ENCODE results near the gene C3orf62.

Gene C3orf62

GRCh38 chr3:49310677-49311076 is 33.6 kb upstream of the C3orf62 start:
- DNase-seq = no peak
- no peaks in the 10 kb centered on the region for H3K4me1 ChIP-seq
- no peak overlapping the region for H3K4me3 ChIP-seq (ENCODE audit: low read depth, low read length)
- no peaks in the 10 kb centered on the region for H3K9me3 ChIP-seq
- no peak for TF ChIP-seq CTCF (IDR thresholded peaks at IDR 0.05; ENCODE audit: low read depth, low read length)
- no peaks in the 10 kb centered on the region for H3K36me3 ChIP-seq
- H3K27me3 ChIP-seq = no peaks in the 10 kb centered on the region

- no peak overlapping the region for H3K4me3 ChIP-seq (ENCODE audit: low read depth, low read length)
- H3K36me3 ChIP-seq = no peaks in the 10 kb centered on the region
- DNase-seq = no peak
- no peaks in the 10 kb centered on the region for H3K4me1 ChIP-seq
- TF ChIP-seq CTCF (IDR thresholded peaks at IDR 0.05; ENCODE audit: low read depth, low read length) = no peak
- no peaks in the 10 kb centered on the region for H3K27me3 ChIP-seq
- no peaks in the 10 kb centered on the region for H3K9me3 ChIP-seq
These were observed 28.6 kb upstream of the C3orf62 start for GRCh38 chr3:49305608-49306007.

GRCh38 chr3:49302613-49303012 is 25.6 kb upstream of the C3orf62 start:
- H3K4me1 ChIP-seq = no peaks in the 10 kb centered on the region
- no peak for TF ChIP-seq CTCF (IDR thresholded peaks at IDR 0.05; ENCODE audit: low read depth, low read length)
- H3K9me3 ChIP-seq = no peaks in the 10 kb centered on the region
- no peak overlapping the region for H3K4me3 ChIP-seq (ENCODE audit: low read depth, low read length)
- no peak for DNase-seq
- H3K27me3 ChIP-seq = no peaks in the 10 kb centered on the region
- peaks cover 4% of the 10 kb centered on the region; the same call in 1 of the 2 replicates for H3K36me3 ChIP-seq

GRCh38 chr3:49300595-49300994 is 23.6 kb upstream of the C3orf62 start:
- no peak for TF ChIP-seq CTCF (IDR thresholded peaks at IDR 0.05; ENCODE audit: low read depth, low read length)
- no peaks in the 10 kb centered on the region for H3K9me3 ChIP-seq
- no peak for DNase-seq
- H3K4me3 ChIP-seq (ENCODE audit: low read depth, low read length) = no peak overlapping the region
- H3K4me1 ChIP-seq = no peaks in the 10 kb centered on the region
- no peaks in the 10 kb centered on the region for H3K27me3 ChIP-seq
- peaks cover 5% of the 10 kb centered on the region; the same call in 1 of the 2 replicates for H3K36me3 ChIP-seq

- Histone ChIP-seq H3K36me3 (peaks cover 16% of the 10 kb centered on the region), H3K9me3 (no peaks in the 10 kb centered on the region), H3K4me3 (ENCODE audit: low read depth, low read length) (no peak overlapping the region), H3K4me1 (no peaks in the 10 kb centered on the region), H3K27me3 (no peaks in the 10 kb centered on the region)
- DNase-seq = no peak
- TF ChIP-seq CTCF (IDR thresholded peaks at IDR 0.05; ENCODE audit: low read depth, low read length) = no peak
These were observed 21.5 kb upstream of the C3orf62 start for GRCh38 chr3:49298511-49298910.

GRCh38 chr3:49296781-49297411 is 19.9 kb upstream of the C3orf62 start:
- H3K36me3 ChIP-seq = peaks cover 16% of the 10 kb centered on the region
- H3K4me1 ChIP-seq = no peaks in the 10 kb centered on the region
- TF ChIP-seq CTCF (IDR thresholded peaks at IDR 0.05; ENCODE audit: low read depth, low read length) = no peak
- no peak overlapping the region for H3K4me3 ChIP-seq (ENCODE audit: low read depth, low read length)
- H3K9me3 ChIP-seq = no peaks in the 10 kb centered on the region
- DNase-seq = no peak
- no peaks in the 10 kb centered on the region for H3K27me3 ChIP-seq

All from BE2C (cell line).